ENCODE measurements around the gene NBL1. TPM values are rescaled to one million over a fixed set of nuclear protein-coding genes. Genes with fewer than 3 reads are reported as not detected.
"Not testable (repeated sequence)": the region's sequence is repeated elsewhere in the genome, so short reads cannot be mapped to it uniquely, and the experiment has no call there.

NBL1 gene
- polyA plus RNA-seq, 3 donors, result 0.07 TPM; not detected in 2

- H3K9me3 ChIP-seq (replicated peaks in 1 of 2; ENCODE audit: control insufficient read depth in 1 of 2, insufficient read depth in 1 of 2, low read length in 2 of 2), result no peaks in the 10 kb centered on the region
- DNase-seq, result no peak
- peaks cover 0 to 2% (median 0%) of the 10 kb centered on the region in 7 donors for H3K9me3 Mint-ChIP-seq
- no peaks in the 10 kb centered on the region for H3K36me3 Mint-ChIP-seq
- no peaks in the 10 kb centered on the region for H3K4me1 Mint-ChIP-seq
- H3K27me3 Mint-ChIP-seq (ENCODE audit: low read depth in 3 of 3), result peaks cover 5 to 18% (median 9%) of the 10 kb centered on the region in 3 donors
- no peak overlapping the region for H3K4me2 ChIP-seq (replicated peaks; ENCODE audit: extremely low read depth, low read length, poor library complexity, severe bottlenecking)
- H3K27me3 ChIP-seq (ENCODE audit: control insufficient read depth in 2 of 2, insufficient read depth in 2 of 2, low read length in 2 of 2), result peaks cover 0 to 5% of the 10 kb centered on the region in 2 donors
- no peak overlapping the region for H3K27ac ChIP-seq (ENCODE audit: low read depth in 1 of 2, low read length in 2 of 2)
- no peaks in the 10 kb centered on the region for H3K36me3 ChIP-seq (replicated peaks in 1 of 2; ENCODE audit: control insufficient read depth in 1 of 2, insufficient read depth in 2 of 2, low read length in 2 of 2)
- H3K9ac ChIP-seq (ENCODE audit: insufficient read depth, low read length, poor library complexity, severe bottlenecking), result no peak overlapping the region
- no peaks in the 10 kb centered on the region for H3K4me1 ChIP-seq (ENCODE audit: control insufficient read depth in 1 of 2, insufficient read depth in 2 of 2, low read length in 2 of 2)
- H3K4me3 ChIP-seq (replicated peaks in 1 of 3; ENCODE audit: low read depth in 2 of 3, low read length in 3 of 3), result no peak overlapping the region
- no peak for TF ChIP-seq CTCF (IDR thresholded peaks at IDR 0.05)
- WGBS (ENCODE audit: insufficient coverage), result 100% methylated on average over 2 of the region's 4 CpGs
- no peaks in the 10 kb centered on the region for H3K79me2 ChIP-seq (ENCODE audit: insufficient read depth, low read length)
- H2AFZ ChIP-seq (ENCODE audit: insufficient read depth, low read depth, low read length, poor library complexity, severe bottlenecking), result no peak overlapping the region
- intact Hi-C loops (cut with micrococcal nuclease), result no loop called here
- no peak overlapping the region for H3K4me3 Mint-ChIP-seq
- H4K20me1 ChIP-seq (ENCODE audit: insufficient read depth, low read length), result no peaks in the 10 kb centered on the region
- no peak overlapping the region for H3K27ac Mint-ChIP-seq
Observed at GRCh38 chr1:19635646-19636045, 8.5 kb upstream of the NBL1 start.

- intact Hi-C loops (cut with micrococcal nuclease), result no loop called here
- no peak overlapping the region for H3K4me3 ChIP-seq (replicated peaks in 1 of 3; ENCODE audit: low read depth in 2 of 3, low read length in 3 of 3)
- no peak overlapping the region for H3K4me2 ChIP-seq (replicated peaks; ENCODE audit: extremely low read depth, low read length, poor library complexity, severe bottlenecking)
- no peak for TF ChIP-seq CTCF (IDR thresholded peaks at IDR 0.05)
- WGBS (ENCODE audit: insufficient coverage), result 100% methylated on average over 3 of the region's 5 CpGs
- H2AFZ ChIP-seq (ENCODE audit: insufficient read depth, low read depth, low read length, poor library complexity, severe bottlenecking), result no peak overlapping the region
- H3K4me3 Mint-ChIP-seq, result no peak overlapping the region
- H3K9ac ChIP-seq (ENCODE audit: insufficient read depth, low read length, poor library complexity, severe bottlenecking), result no peak overlapping the region
- H3K9me3 Mint-ChIP-seq, result peaks cover 0 to 4% (median 0%) of the 10 kb centered on the region in 7 donors
- H3K79me2 ChIP-seq (ENCODE audit: insufficient read depth, low read length), result no peaks in the 10 kb centered on the region
- no peaks in the 10 kb centered on the region for H4K20me1 ChIP-seq (ENCODE audit: insufficient read depth, low read length)
- H3K4me1 ChIP-seq (ENCODE audit: control insufficient read depth in 1 of 2, insufficient read depth in 2 of 2, low read length in 2 of 2), result no peaks in the 10 kb centered on the region
- H3K4me1 Mint-ChIP-seq, result no peaks in the 10 kb centered on the region
- H3K36me3 ChIP-seq (replicated peaks in 1 of 2; ENCODE audit: control insufficient read depth in 1 of 2, insufficient read depth in 2 of 2, low read length in 2 of 2), result no peaks in the 10 kb centered on the region
- H3K27ac Mint-ChIP-seq, result no peak overlapping the region
- H3K27me3 ChIP-seq (ENCODE audit: control insufficient read depth in 2 of 2, insufficient read depth in 2 of 2, low read length in 2 of 2), result peaks cover 0 to 9% of the 10 kb centered on the region in 2 donors
- no peak overlapping the region for H3K27ac ChIP-seq (ENCODE audit: low read depth in 1 of 2, low read length in 2 of 2)
- no peak for DNase-seq
- H3K36me3 Mint-ChIP-seq, result no peaks in the 10 kb centered on the region
- H3K27me3 Mint-ChIP-seq (ENCODE audit: low read depth in 3 of 3), result peaks cover 8 to 22% (median 9%) of the 10 kb centered on the region in 3 donors
- H3K9me3 ChIP-seq (replicated peaks in 1 of 2; ENCODE audit: control insufficient read depth in 1 of 2, insufficient read depth in 1 of 2, low read length in 2 of 2), result no peaks in the 10 kb centered on the region
Observed at GRCh38 chr1:19636065-19636464, 8.0 kb upstream of the NBL1 start.

GRCh38 chr1:19636749-19637148 lies 7.4 kb upstream of the NBL1 start:
- intact Hi-C loops (cut with micrococcal nuclease); H3K4me1 Mint-ChIP-seq; H2AFZ ChIP-seq (ENCODE audit: insufficient read depth, low read depth, low read length, poor library complexity, severe bottlenecking): not testable (repeated sequence)

More at GRCh38 chr1:19636749-19637148, 7.4 kb upstream of the NBL1 start:
- H3K36me3 ChIP-seq (replicated peaks in 1 of 2; ENCODE audit: control insufficient read depth in 1 of 2, insufficient read depth in 2 of 2, low read length in 2 of 2); H3K9me3 Mint-ChIP-seq; DNase-seq; H3K27ac Mint-ChIP-seq; H3K9me3 ChIP-seq (replicated peaks in 1 of 2; ENCODE audit: control insufficient read depth in 1 of 2, insufficient read depth in 1 of 2, low read length in 2 of 2); H3K4me3 ChIP-seq (replicated peaks in 1 of 3; ENCODE audit: low read depth in 2 of 3, low read length in 3 of 3); H3K36me3 Mint-ChIP-seq; H3K9ac ChIP-seq (ENCODE audit: insufficient read depth, low read length, poor library complexity, severe bottlenecking); H3K4me1 ChIP-seq (ENCODE audit: control insufficient read depth in 1 of 2, insufficient read depth in 2 of 2, low read length in 2 of 2); H3K79me2 ChIP-seq (ENCODE audit: insufficient read depth, low read length); H3K4me3 Mint-ChIP-seq; H3K4me2 ChIP-seq (replicated peaks; ENCODE audit: extremely low read depth, low read length, poor library complexity, severe bottlenecking); H4K20me1 ChIP-seq (ENCODE audit: insufficient read depth, low read length); H3K27ac ChIP-seq (ENCODE audit: low read depth in 1 of 2, low read length in 2 of 2): not testable (repeated sequence)
- H3K27me3 Mint-ChIP-seq (ENCODE audit: low read depth in 3 of 3), result peaks cover 12 to 29% (median 16%) of the 10 kb centered on the region in 3 donors
- 100% methylated on average over 3 of the region's 10 CpGs for WGBS (ENCODE audit: insufficient coverage)
- H3K27me3 ChIP-seq (ENCODE audit: control insufficient read depth in 2 of 2, insufficient read depth in 2 of 2, low read length in 2 of 2), result peaks cover 0 to 16% of the 10 kb centered on the region in 2 donors
